ENCODE data around the gene PARVG. TPM values are rescaled to one million over a fixed set of nuclear protein-coding genes. Genes with fewer than 3 reads are reported as not detected.

PARVG gene
- total RNA-seq, 2 donors from 2014 or later = 0.11 to 0.44 TPM

- Histone ChIP-seq H3K9me3 (ENCODE audit: control insufficient read depth, low read length) (no peaks in the 10 kb centered on the region), H3K9ac (ENCODE audit: extremely low read depth, low read length, poor library complexity, severe bottlenecking) (no peak overlapping the region), H3K36me3 (ENCODE audit: control insufficient read depth, insufficient read depth, low read length) (no peaks in the 10 kb centered on the region), H3K27ac (ENCODE audit: low read depth, low read length) (no peak overlapping the region), H3K4me3 (ENCODE audit: low read length) (no peak overlapping the region), H3K4me1 (ENCODE audit: control insufficient read depth, insufficient read depth, low read length) (no peaks in the 10 kb centered on the region), H3K27me3 (ENCODE audit: control insufficient read depth, insufficient read depth, low read length, poor library complexity, severe bottlenecking) (no peaks in the 10 kb centered on the region)
- H3K36me3 Mint-ChIP-seq (ENCODE audit: low read depth) = no peaks in the 10 kb centered on the region
- H3K27ac Mint-ChIP-seq = no peak overlapping the region
- DNase-seq = no peak
- peaks cover 2% of the 10 kb centered on the region for H3K27me3 Mint-ChIP-seq (ENCODE audit: insufficient read depth)
- H3K4me1 Mint-ChIP-seq = peaks cover 2% of the 10 kb centered on the region
- TF ChIP-seq, protein P1, sequence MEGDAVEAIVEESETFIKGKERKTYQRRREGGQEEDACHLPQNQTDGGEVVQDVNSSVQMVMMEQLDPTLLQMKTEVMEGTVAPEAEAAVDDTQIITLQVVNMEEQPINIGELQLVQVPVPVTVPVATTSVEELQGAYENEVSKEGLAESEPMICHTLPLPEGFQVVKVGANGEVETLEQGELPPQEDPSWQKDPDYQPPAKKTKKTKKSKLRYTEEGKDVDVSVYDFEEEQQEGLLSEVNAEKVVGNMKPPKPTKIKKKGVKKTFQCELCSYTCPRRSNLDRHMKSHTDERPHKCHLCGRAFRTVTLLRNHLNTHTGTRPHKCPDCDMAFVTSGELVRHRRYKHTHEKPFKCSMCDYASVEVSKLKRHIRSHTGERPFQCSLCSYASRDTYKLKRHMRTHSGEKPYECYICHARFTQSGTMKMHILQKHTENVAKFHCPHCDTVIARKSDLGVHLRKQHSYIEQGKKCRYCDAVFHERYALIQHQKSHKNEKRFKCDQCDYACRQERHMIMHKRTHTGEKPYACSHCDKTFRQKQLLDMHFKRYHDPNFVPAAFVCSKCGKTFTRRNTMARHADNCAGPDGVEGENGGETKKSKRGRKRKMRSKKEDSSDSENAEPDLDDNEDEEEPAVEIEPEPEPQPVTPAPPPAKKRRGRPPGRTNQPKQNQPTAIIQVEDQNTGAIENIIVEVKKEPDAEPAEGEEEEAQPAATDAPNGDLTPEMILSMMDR (conservative IDR thresholded peaks at IDR 0.05) = no peak
- no peak overlapping the region for H3K4me3 Mint-ChIP-seq
- H3K9me3 Mint-ChIP-seq = no peaks in the 10 kb centered on the region
- WGBS, 2 experiments (ENCODE audit: insufficient coverage in 1 of 2, insufficient read length in 1 of 2) = 100% methylated on average over 1 of the region's 2 CpGs
Measured at GRCh38 chr22:44197271-44197670, 16.5 kb downstream of the PARVG start.

- Histone ChIP-seq H3K27me3 (ENCODE audit: control insufficient read depth, insufficient read depth, low read length, poor library complexity, severe bottlenecking) (no peaks in the 10 kb centered on the region), H3K4me3 (ENCODE audit: low read length) (no peak overlapping the region), H3K9ac (ENCODE audit: extremely low read depth, low read length, poor library complexity, severe bottlenecking) (no peak overlapping the region), H3K27ac (ENCODE audit: low read depth, low read length) (no peak overlapping the region), H3K4me1 (ENCODE audit: control insufficient read depth, insufficient read depth, low read length) (no peaks in the 10 kb centered on the region), H3K9me3 (ENCODE audit: control insufficient read depth, low read length) (no peaks in the 10 kb centered on the region), H3K36me3 (ENCODE audit: control insufficient read depth, insufficient read depth, low read length) (no peaks in the 10 kb centered on the region)
- Mint-ChIP-seq H3K4me1 (peaks cover 7% of the 10 kb centered on the region), H3K27me3 (ENCODE audit: insufficient read depth) (no peaks in the 10 kb centered on the region), H3K9me3 (no peaks in the 10 kb centered on the region), H3K27ac (no peak overlapping the region), H3K4me3 (no peak overlapping the region), H3K36me3 (ENCODE audit: low read depth) (no peaks in the 10 kb centered on the region)
- WGBS, 2 experiments (ENCODE audit: insufficient coverage in 1 of 2, insufficient read length in 1 of 2) = 82 to 100% methylated on average over 1 to 2 of the region's 2 CpGs
- no peak for DNase-seq
- TF ChIP-seq, protein P1 (conservative IDR thresholded peaks at IDR 0.05) = no peak
Measured at GRCh38 chr22:44199164-44199563, 18.4 kb downstream of the PARVG start.

GRCh38 chr22:44199866-44200265, 19.1 kb downstream of the PARVG start:
- H3K4me1 ChIP-seq (ENCODE audit: control insufficient read depth, insufficient read depth, low read length) = no peaks in the 10 kb centered on the region
- 94 to 96% methylated on average over 4 to 5 of the region's 5 CpGs for whole genome bisulfite sequencing, 2 experiments (ENCODE audit: insufficient coverage in 1 of 2, insufficient read length in 1 of 2)
- peaks cover 7% of the 10 kb centered on the region for H3K4me1 Mint-ChIP-seq

More at GRCh38 chr22:44199866-44200265, 19.1 kb downstream of the PARVG start:
- no peak overlapping the region for H3K27ac Mint-ChIP-seq
- H3K9me3 ChIP-seq (ENCODE audit: control insufficient read depth, low read length) = no peaks in the 10 kb centered on the region
- H3K36me3 ChIP-seq (ENCODE audit: control insufficient read depth, insufficient read depth, low read length) = no peaks in the 10 kb centered on the region
- no peaks in the 10 kb centered on the region for H3K36me3 Mint-ChIP-seq (ENCODE audit: low read depth)
- no peak for DNase-seq
- H3K27me3 ChIP-seq (ENCODE audit: control insufficient read depth, insufficient read depth, low read length, poor library complexity, severe bottlenecking) = no peaks in the 10 kb centered on the region
- H3K27ac ChIP-seq (ENCODE audit: low read depth, low read length) = no peak overlapping the region
- H3K9me3 Mint-ChIP-seq = no peaks in the 10 kb centered on the region
- no peak overlapping the region for H3K9ac ChIP-seq (ENCODE audit: extremely low read depth, low read length, poor library complexity, severe bottlenecking)
- no peak overlapping the region for H3K4me3 ChIP-seq (ENCODE audit: low read length)
- no peak overlapping the region for H3K4me3 Mint-ChIP-seq
- TF ChIP-seq, protein P1 (conservative IDR thresholded peaks at IDR 0.05) = no peak
- H3K27me3 Mint-ChIP-seq (ENCODE audit: insufficient read depth) = no peaks in the 10 kb centered on the region

Data from endodermal cell (in vitro differentiated cells).